Measurements from ENCODE around the gene ADH1B.
"Not testable (repeated sequence)": the region's sequence is repeated elsewhere in the genome, so short reads cannot be mapped to it uniquely, and the experiment has no call there.

The ADH1B gene

DNA sequence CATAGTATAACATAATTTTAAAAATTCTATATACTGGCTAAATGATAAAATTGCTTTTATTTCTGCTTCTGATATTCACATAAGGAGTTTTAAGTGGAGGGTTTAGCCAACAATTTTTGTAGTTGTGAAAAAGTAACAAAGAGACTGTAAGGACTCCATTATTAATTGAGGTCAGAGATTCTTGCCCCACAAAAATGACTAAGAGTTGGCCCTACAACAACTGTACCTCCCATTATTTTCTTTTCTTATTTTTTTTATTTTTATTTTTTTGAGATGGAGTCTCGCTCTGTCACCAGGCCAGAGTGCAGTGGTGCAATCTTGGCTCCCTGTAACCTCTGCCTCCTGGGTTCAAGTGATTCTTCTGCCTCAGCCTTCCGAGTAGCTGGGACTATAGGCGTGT lies 9.4 kb upstream of the ADH1B start:
- no peak for DNase-seq (ENCODE audit: extremely low read depth, insufficient read length)
- Histone ChIP-seq H3K27me3 (replicated peaks; ENCODE audit: control insufficient read depth, insufficient read depth, low read length) (no peaks in the 10 kb centered on the region), H3K4me3 (replicated peaks; ENCODE audit: low read depth, low read length) (no peak overlapping the region), H3K36me3 (ENCODE audit: control insufficient read depth, insufficient read depth, low read length) (no peaks in the 10 kb centered on the region)
- TF ChIP-seq, protein P1, sequence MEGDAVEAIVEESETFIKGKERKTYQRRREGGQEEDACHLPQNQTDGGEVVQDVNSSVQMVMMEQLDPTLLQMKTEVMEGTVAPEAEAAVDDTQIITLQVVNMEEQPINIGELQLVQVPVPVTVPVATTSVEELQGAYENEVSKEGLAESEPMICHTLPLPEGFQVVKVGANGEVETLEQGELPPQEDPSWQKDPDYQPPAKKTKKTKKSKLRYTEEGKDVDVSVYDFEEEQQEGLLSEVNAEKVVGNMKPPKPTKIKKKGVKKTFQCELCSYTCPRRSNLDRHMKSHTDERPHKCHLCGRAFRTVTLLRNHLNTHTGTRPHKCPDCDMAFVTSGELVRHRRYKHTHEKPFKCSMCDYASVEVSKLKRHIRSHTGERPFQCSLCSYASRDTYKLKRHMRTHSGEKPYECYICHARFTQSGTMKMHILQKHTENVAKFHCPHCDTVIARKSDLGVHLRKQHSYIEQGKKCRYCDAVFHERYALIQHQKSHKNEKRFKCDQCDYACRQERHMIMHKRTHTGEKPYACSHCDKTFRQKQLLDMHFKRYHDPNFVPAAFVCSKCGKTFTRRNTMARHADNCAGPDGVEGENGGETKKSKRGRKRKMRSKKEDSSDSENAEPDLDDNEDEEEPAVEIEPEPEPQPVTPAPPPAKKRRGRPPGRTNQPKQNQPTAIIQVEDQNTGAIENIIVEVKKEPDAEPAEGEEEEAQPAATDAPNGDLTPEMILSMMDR (IDR thresholded peaks at IDR 0.05; ENCODE audit: insufficient read depth, low read length, poor library complexity, severe bottlenecking), result no peak

DNA sequence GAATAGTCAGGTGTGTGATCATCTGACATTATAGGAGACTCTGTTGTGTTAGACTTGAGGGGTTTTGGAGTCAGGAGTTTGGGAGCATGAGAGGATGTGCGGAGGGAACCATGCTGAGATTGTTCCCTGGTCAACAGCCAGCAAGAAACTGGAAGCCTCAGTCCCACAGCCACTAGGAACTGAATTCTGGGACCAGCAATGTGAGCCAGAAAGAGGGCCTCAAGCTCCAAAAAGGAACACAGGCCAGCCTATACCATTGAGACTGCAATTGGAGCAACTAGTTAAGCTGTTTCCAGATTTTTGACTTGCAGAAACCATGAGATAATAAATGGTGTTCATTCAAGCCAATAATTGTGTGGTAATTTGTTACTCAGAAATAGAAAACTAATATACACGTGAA lies 8.7 kb upstream of the ADH1B start:
- Histone ChIP-seq H3K36me3 (ENCODE audit: control insufficient read depth, insufficient read depth, low read length) (no peaks in the 10 kb centered on the region), H3K27me3 (replicated peaks; ENCODE audit: control insufficient read depth, insufficient read depth, low read length) (no peaks in the 10 kb centered on the region), H3K4me3 (replicated peaks; ENCODE audit: low read depth, low read length) (no peak overlapping the region)
- no peak for DNase-seq (ENCODE audit: extremely low read depth, insufficient read length)
- TF ChIP-seq, protein P1 (IDR thresholded peaks at IDR 0.05; ENCODE audit: insufficient read depth, low read length, poor library complexity, severe bottlenecking), result no peak

DNA sequence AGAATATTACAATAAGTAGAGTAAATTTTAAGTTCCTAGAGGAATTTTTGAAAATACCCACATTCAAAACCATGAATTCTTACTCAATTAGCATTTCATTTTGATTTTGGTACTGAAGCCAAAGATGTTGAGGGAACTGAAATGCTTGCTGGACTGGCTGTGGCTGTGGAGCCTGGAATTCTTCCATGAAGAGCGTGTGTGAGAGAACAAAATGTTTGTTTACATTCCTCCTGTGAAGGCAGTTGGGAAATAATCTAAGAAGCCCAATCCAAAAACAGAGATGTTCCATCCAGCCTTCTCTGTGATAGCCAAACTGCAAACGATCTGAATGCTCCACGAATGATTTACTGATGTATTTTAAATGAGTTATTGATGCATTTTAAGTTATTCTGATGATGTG lies 3.8 kb upstream of the ADH1B start:
- no peak for DNase-seq (ENCODE audit: extremely low read depth, insufficient read length)
- Histone ChIP-seq H3K36me3 (ENCODE audit: control insufficient read depth, insufficient read depth, low read length) (no peaks in the 10 kb centered on the region), H3K4me3 (replicated peaks; ENCODE audit: low read depth, low read length) (no peak overlapping the region), H3K27me3 (replicated peaks; ENCODE audit: control insufficient read depth, insufficient read depth, low read length) (no peaks in the 10 kb centered on the region)
- TF ChIP-seq, protein P1 (IDR thresholded peaks at IDR 0.05; ENCODE audit: insufficient read depth, low read length, poor library complexity, severe bottlenecking), result no peak

DNA sequence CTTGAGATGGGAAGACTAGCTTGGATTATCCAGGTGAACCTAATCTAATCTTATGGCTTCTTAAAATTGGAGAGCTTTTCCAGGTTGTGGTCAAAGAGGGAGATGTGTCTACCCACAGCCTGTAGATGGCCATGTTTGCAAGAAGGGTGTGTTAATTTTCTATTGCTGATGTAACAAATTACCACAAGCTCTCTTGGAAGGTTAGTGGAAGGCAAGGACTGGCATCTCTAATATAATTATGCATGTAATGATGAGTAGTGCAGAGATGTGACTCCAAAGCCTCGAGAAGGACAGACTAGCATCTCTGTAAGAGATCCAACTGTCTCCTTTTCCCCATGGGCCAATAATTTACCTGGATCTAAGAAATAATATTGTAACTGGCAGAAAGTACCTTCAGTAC lies 3.2 kb upstream of the ADH1B start:
- Histone ChIP-seq H3K4me3 (replicated peaks; ENCODE audit: low read depth, low read length) (no peak overlapping the region), H3K27me3 (replicated peaks; ENCODE audit: control insufficient read depth, insufficient read depth, low read length) (no peaks in the 10 kb centered on the region), H3K36me3 (ENCODE audit: control insufficient read depth, insufficient read depth, low read length) (no peaks in the 10 kb centered on the region)
- DNase-seq (ENCODE audit: extremely low read depth, insufficient read length), result no peak
- TF ChIP-seq, protein P1 (IDR thresholded peaks at IDR 0.05; ENCODE audit: insufficient read depth, low read length, poor library complexity, severe bottlenecking), result no peak

DNA sequence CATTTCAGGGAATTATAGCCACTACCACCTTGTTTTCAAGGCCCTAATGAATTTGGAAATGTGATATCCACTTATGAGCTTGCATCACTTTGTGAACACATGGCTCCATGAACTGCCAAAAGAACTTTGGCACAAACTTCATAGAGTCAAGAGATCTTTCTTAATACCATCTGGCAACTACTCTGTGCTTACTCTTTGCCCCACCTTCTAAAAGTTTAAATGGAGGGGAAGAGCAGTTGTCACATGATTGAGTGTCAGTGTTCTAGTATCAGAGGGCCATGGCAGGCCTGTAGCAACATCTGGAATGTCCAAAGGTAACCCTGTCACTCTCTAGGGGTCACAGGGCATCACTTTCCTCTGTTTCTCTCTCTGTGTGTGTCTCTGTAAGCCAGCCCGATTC lies 2.6 kb upstream of the ADH1B start:
- H3K36me3 ChIP-seq (ENCODE audit: control insufficient read depth, insufficient read depth, low read length), result no peaks in the 10 kb centered on the region
- DNase-seq (ENCODE audit: extremely low read depth, insufficient read length), result no peak
- TF ChIP-seq, protein P1 (IDR thresholded peaks at IDR 0.05; ENCODE audit: insufficient read depth, low read length, poor library complexity, severe bottlenecking), result no peak
- no peak overlapping the region for H3K4me3 ChIP-seq (replicated peaks; ENCODE audit: low read depth, low read length)
- no peaks in the 10 kb centered on the region for H3K27me3 ChIP-seq (replicated peaks; ENCODE audit: control insufficient read depth, insufficient read depth, low read length)

DNA sequence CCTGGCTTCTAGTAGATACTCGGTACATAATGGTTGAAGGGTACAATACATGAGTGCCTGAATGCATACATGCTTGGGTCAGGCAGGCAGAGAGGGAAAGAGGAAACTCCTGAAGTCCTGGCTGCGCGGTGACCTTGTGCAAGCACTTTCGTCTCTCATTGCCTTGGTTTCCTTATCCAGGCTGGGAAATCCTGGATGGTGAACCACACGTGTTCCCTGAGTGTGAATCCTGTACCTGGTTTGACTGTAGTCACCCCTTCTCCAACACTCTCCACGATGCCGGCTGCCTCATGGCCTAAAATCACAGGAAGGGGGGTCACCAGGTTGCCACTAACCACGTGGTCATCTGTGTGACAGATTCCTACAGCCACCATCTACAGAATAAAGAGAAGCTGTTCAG lies 3.4 kb downstream of the ADH1B start:
- H3K27me3 ChIP-seq (replicated peaks; ENCODE audit: control insufficient read depth, insufficient read depth, low read length); DNase-seq (ENCODE audit: extremely low read depth, insufficient read length); H3K4me3 ChIP-seq (replicated peaks; ENCODE audit: low read depth, low read length); H3K36me3 ChIP-seq (ENCODE audit: control insufficient read depth, insufficient read depth, low read length): not testable (repeated sequence)
